ENCODE measurements around the gene PRKN.

- TF ChIP-seq POLR2AphosphoS5 (IDR thresholded peaks at IDR 0.05; ENCODE audit: low read depth): no peak
- TF ChIP-seq CTCF (IDR thresholded peaks at IDR 0.05; ENCODE audit: insufficient read depth, low read length): no peak
- no peak for TF ChIP-seq REST (IDR thresholded peaks at IDR 0.05; ENCODE audit: insufficient replicate concordance, low read depth)
- TF ChIP-seq GABPA (IDR thresholded peaks at IDR 0.05; ENCODE audit: low read depth): no peak
Measured at GRCh38 chr6:162050579-162050978, 677.0 kb downstream of the PRKN start.
